Measurements from ENCODE around the gene CASK. TPM values are rescaled to one million over a fixed set of nuclear protein-coding genes. Genes with fewer than 3 reads are reported as not detected.

The CASK gene
- total RNA-seq, 1 experiment from 2014 or later: 33.5 TPM

DNA sequence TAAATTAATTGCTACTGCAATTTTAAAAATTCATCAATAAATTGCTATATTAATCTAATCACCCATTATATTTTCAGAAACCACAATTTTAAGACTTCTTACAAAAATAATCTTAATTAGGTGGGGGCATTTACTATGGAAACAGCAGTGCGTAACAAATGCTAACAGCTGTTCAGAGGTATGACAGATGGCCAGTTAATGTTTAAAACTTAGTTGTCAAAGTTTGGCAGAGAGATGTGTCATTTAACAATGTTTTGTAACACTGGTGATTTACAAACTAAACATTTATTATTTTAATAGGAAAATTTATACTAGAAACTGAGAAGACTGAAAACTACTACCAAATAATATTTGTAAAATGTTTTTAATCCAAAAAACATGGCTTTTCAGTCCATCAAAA is 319.8 kb downstream of the CASK start:
- ChIA-PET POLR2A (no interaction called here), CTCF (no interaction called here)
- H3K27ac ChIP-seq (ENCODE audit: low read length): no peak overlapping the region
- H3K4me3 ChIP-seq (ENCODE audit: low read depth in 2 of 2, low read length in 2 of 2): no peak overlapping the region
- intact Hi-C loops (cut with micrococcal nuclease; ENCODE audit: unreplicated experiment): no loop called here
- DNase-seq (ENCODE audit: low read depth, low spot score) (no peak), ATAC-seq (no peak)
- H3K27me3 ChIP-seq (ENCODE audit: control insufficient read depth, insufficient read depth, low read length): no peaks in the 10 kb centered on the region
- in situ Hi-C loops (cut with HindIII; ENCODE audit: low pct_unique_long_range_greater_than_20kb, low sequenced_read_pairs): no loop called here
- no TSS peak for BruUV-seq (replicated peaks)
- H3K36me3 ChIP-seq (ENCODE audit: control insufficient read depth, insufficient read depth, low read length): no peaks in the 10 kb centered on the region
- no peaks in the 10 kb centered on the region for H3K9me3 ChIP-seq (ENCODE audit: control insufficient read depth, insufficient read depth, low read depth, low read length)
- no peak for TF ChIP-seq TCF7L2 (IDR thresholded peaks at IDR 0.05; ENCODE audit: low read depth, low read length)
- TF ChIP-seq, protein P1, sequence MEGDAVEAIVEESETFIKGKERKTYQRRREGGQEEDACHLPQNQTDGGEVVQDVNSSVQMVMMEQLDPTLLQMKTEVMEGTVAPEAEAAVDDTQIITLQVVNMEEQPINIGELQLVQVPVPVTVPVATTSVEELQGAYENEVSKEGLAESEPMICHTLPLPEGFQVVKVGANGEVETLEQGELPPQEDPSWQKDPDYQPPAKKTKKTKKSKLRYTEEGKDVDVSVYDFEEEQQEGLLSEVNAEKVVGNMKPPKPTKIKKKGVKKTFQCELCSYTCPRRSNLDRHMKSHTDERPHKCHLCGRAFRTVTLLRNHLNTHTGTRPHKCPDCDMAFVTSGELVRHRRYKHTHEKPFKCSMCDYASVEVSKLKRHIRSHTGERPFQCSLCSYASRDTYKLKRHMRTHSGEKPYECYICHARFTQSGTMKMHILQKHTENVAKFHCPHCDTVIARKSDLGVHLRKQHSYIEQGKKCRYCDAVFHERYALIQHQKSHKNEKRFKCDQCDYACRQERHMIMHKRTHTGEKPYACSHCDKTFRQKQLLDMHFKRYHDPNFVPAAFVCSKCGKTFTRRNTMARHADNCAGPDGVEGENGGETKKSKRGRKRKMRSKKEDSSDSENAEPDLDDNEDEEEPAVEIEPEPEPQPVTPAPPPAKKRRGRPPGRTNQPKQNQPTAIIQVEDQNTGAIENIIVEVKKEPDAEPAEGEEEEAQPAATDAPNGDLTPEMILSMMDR (IDR thresholded peaks at IDR 0.05): no peak
- TF ChIP-seq, protein P2, sequence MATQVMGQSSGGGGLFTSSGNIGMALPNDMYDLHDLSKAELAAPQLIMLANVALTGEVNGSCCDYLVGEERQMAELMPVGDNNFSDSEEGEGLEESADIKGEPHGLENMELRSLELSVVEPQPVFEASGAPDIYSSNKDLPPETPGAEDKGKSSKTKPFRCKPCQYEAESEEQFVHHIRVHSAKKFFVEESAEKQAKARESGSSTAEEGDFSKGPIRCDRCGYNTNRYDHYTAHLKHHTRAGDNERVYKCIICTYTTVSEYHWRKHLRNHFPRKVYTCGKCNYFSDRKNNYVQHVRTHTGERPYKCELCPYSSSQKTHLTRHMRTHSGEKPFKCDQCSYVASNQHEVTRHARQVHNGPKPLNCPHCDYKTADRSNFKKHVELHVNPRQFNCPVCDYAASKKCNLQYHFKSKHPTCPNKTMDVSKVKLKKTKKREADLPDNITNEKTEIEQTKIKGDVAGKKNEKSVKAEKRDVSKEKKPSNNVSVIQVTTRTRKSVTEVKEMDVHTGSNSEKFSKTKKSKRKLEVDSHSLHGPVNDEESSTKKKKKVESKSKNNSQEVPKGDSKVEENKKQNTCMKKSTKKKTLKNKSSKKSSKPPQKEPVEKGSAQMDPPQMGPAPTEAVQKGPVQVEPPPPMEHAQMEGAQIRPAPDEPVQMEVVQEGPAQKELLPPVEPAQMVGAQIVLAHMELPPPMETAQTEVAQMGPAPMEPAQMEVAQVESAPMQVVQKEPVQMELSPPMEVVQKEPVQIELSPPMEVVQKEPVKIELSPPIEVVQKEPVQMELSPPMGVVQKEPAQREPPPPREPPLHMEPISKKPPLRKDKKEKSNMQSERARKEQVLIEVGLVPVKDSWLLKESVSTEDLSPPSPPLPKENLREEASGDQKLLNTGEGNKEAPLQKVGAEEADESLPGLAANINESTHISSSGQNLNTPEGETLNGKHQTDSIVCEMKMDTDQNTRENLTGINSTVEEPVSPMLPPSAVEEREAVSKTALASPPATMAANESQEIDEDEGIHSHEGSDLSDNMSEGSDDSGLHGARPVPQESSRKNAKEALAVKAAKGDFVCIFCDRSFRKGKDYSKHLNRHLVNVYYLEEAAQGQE (IDR thresholded peaks at IDR 0.05; ENCODE audit: insufficient read depth in 1 of 2, low read depth in 2 of 2, low read length in 1 of 2): no peak
- TF ChIP-seq POLR2AphosphoS5 (IDR thresholded peaks at IDR 0.05; ENCODE audit: low read depth, low read length): no peak
- no peak for TF ChIP-seq SIN3A (IDR thresholded peaks at IDR 0.05; ENCODE audit: borderline replicate concordance, insufficient read depth, low read depth, low read length)
- no peaks in the 10 kb centered on the region for H3K4me1 ChIP-seq (ENCODE audit: control insufficient read depth, insufficient read depth, low read length)

DNA sequence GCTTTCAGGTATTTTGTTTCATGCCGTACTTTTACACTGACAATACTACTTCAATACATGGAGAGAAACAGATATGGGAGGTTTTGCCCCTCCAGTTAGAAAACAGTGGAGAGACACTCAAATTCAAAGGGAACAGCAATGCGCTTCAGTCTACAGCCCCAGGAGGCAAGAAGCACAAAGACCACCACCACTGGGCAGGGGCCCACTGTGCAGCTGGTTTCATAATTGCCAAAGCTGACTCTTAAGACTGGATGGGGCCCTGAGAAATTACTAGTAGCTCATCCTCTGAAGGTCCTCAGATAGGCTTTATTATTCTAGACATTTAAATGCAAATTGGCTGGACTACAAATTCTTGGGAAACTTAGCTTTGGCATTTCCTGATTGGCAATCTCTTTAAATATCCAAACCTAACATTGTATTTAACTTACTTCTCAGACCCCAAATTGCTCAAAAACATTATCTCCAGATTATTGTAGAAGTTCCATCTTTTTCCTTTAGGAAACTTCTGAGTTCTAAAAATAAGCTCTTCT is 320.5 kb downstream of the CASK start:
- intact Hi-C loops (cut with micrococcal nuclease; ENCODE audit: unreplicated experiment) (no loop called here), in situ Hi-C loops (cut with HindIII; ENCODE audit: low pct_unique_long_range_greater_than_20kb, low sequenced_read_pairs) (no loop called here)
- no peak for TF ChIP-seq POLR2AphosphoS5 (IDR thresholded peaks at IDR 0.05; ENCODE audit: low read depth, low read length)
- no peak for TF ChIP-seq TCF7L2 (IDR thresholded peaks at IDR 0.05; ENCODE audit: low read depth, low read length)
- TF ChIP-seq, protein P2 (IDR thresholded peaks at IDR 0.05; ENCODE audit: insufficient read depth in 1 of 2, low read depth in 2 of 2, low read length in 1 of 2): no peak
- TF ChIP-seq, protein P1 (IDR thresholded peaks at IDR 0.05): no peak
- TF ChIP-seq SIN3A (IDR thresholded peaks at IDR 0.05; ENCODE audit: borderline replicate concordance, insufficient read depth, low read depth, low read length): no peak
- H3K9me3 ChIP-seq (ENCODE audit: control insufficient read depth, insufficient read depth, low read depth, low read length): no peaks in the 10 kb centered on the region
- DNase-seq (ENCODE audit: low read depth, low spot score) (no peak), ATAC-seq (no peak)
- H3K27me3 ChIP-seq (ENCODE audit: control insufficient read depth, insufficient read depth, low read length): no peaks in the 10 kb centered on the region
- ChIA-PET POLR2A (no interaction called here), CTCF (no interaction called here)
- no TSS peak for BruUV-seq (replicated peaks)
- no peak overlapping the region for H3K4me3 ChIP-seq (ENCODE audit: low read depth in 2 of 2, low read length in 2 of 2)
- no peaks in the 10 kb centered on the region for H3K36me3 ChIP-seq (ENCODE audit: control insufficient read depth, insufficient read depth, low read length)
- no peak overlapping the region for H3K27ac ChIP-seq (ENCODE audit: low read length)
- no peaks in the 10 kb centered on the region for H3K4me1 ChIP-seq (ENCODE audit: control insufficient read depth, insufficient read depth, low read length)

All from Panc1 (cell line).